ENCODE data around the gene DLL4.

Gene DLL4

DNA sequence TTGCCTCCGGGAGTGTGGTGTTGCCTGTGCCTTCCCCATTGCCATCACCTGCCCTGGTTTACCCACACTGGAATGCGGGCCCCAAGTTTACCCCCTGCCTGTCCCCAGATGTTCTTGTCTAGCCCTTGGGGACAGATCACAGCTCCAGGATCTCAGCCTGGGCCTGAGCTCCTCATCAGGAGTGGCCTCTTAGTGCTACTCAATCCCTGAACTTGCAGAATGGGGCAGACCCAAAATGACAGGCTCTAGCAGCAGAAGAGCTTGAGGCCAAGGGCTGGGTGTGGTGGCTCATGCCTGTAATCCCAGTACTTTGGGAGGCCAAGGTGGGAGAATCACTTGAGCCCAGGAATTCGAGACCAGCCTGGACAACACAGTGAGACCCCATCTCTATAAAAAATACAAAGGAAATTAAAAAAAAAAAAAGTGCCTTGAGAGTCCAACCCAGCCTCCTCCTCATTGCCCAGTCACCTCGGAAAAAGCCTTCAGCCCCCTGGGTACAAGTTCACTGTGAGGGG lies 28.0 kb downstream of the DLL4 start:
- H4K20me1 ChIP-seq (ENCODE audit: control insufficient read depth, insufficient read depth, low read depth, low read length), result no peaks in the 10 kb centered on the region
- no peak overlapping the region for H3K27ac ChIP-seq (ENCODE audit: low read depth, low read length)

DNA sequence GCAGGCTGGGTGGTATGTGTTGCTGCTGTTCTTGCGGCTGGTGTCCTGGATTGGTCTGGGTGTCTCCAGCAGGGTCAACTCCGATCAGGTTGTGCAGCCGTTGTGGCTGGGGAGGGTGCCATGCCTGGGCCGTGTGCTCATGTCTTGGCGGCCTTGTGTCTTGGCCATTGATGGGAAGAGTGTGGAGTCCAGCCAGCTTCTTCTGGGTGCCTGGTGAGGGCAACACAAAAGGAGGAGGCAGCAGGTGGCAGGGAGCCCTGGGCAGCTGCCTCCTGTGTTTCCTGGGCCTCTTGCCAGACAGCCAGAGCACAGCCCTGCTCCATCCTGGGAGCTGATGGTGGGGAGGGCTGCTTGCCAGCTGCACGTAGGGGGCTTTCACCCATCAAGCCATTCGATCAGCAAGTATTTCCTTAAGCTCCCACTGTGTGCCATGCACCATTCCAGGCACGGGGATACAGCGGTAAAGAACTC lies 28.5 kb downstream of the DLL4 start:
- no peak overlapping the region for H3K4me2 ChIP-seq (ENCODE audit: low read length)
- H3K36me3 ChIP-seq (ENCODE audit: control insufficient read depth, low read length), result no peaks in the 10 kb centered on the region
- H4K20me1 ChIP-seq (ENCODE audit: control insufficient read depth, insufficient read depth, low read depth, low read length), result no peaks in the 10 kb centered on the region

More for the DNA sequence above, 28.0 kb downstream of the DLL4 start:
- Histone ChIP-seq H3K9me3 (ENCODE audit: control insufficient read depth, insufficient read depth, low read length) (no peaks in the 10 kb centered on the region), H3K36me3 (ENCODE audit: control insufficient read depth, low read length) (no peaks in the 10 kb centered on the region), H3F3A (ENCODE audit: control insufficient read depth, insufficient read depth) (no peaks in the 10 kb centered on the region), H3K79me2 (ENCODE audit: control insufficient read depth, low read length) (no peaks in the 10 kb centered on the region), H3K4me2 (ENCODE audit: low read length) (no peak overlapping the region), H3K4me3 (ENCODE audit: low read length) (no peak overlapping the region), H3K27me3 (ENCODE audit: control insufficient read depth, low read length) (no peaks in the 10 kb centered on the region), H3K4me1 (ENCODE audit: control insufficient read depth, low read length) (peaks cover 25% of the 10 kb centered on the region), H3K9me2 (replicated peaks; ENCODE audit: control insufficient read depth, low read length) (no peaks in the 10 kb centered on the region)
- TF ChIP-seq EZH2phosphoT487 (IDR thresholded peaks at IDR 0.05; ENCODE audit: borderline replicate concordance, low read length), result no peak
- TF ChIP-seq, protein P1, sequence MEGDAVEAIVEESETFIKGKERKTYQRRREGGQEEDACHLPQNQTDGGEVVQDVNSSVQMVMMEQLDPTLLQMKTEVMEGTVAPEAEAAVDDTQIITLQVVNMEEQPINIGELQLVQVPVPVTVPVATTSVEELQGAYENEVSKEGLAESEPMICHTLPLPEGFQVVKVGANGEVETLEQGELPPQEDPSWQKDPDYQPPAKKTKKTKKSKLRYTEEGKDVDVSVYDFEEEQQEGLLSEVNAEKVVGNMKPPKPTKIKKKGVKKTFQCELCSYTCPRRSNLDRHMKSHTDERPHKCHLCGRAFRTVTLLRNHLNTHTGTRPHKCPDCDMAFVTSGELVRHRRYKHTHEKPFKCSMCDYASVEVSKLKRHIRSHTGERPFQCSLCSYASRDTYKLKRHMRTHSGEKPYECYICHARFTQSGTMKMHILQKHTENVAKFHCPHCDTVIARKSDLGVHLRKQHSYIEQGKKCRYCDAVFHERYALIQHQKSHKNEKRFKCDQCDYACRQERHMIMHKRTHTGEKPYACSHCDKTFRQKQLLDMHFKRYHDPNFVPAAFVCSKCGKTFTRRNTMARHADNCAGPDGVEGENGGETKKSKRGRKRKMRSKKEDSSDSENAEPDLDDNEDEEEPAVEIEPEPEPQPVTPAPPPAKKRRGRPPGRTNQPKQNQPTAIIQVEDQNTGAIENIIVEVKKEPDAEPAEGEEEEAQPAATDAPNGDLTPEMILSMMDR (IDR thresholded peaks at IDR 0.05; ENCODE audit: low read depth, low read length, poor library complexity, severe bottlenecking), result no peak

DNA sequence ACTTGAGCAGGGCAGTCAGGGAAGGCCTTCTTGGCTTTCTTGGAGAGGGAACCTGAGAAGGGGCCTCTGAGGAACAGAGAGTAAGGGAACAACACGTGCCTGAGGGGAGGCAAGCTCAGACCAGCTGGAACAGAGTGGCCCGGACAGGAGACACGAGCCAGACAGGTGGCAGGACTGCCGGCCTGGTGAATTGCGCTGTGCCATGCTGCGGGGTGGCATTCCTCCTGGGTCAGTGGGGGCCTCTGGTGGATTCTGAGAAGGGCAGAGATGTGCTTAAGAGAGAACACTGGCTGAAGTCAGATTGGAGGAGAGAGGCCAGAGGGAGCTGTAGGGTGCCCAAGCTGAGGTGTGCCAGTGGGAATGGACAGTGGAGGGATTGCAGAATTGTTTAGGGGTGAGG lies 29.0 kb downstream of the DLL4 start:
- H3K4me1 ChIP-seq (ENCODE audit: control insufficient read depth, low read length), result peaks cover 18% of the 10 kb centered on the region
- no peaks in the 10 kb centered on the region for H3K36me3 ChIP-seq (ENCODE audit: control insufficient read depth, low read length)
- H4K20me1 ChIP-seq (ENCODE audit: control insufficient read depth, insufficient read depth, low read depth, low read length), result no peaks in the 10 kb centered on the region
- TF ChIP-seq, protein P1 (IDR thresholded peaks at IDR 0.05; ENCODE audit: low read depth, low read length, poor library complexity, severe bottlenecking), result no peak
- no peak for TF ChIP-seq EZH2phosphoT487 (IDR thresholded peaks at IDR 0.05; ENCODE audit: borderline replicate concordance, low read length)
- no peaks in the 10 kb centered on the region for H3K9me3 ChIP-seq (ENCODE audit: control insufficient read depth, insufficient read depth, low read length)
- H3K79me2 ChIP-seq (ENCODE audit: control insufficient read depth, low read length), result no peaks in the 10 kb centered on the region
- H3K27ac ChIP-seq (ENCODE audit: low read depth, low read length), result no peak overlapping the region
- no peaks in the 10 kb centered on the region for H3K9me2 ChIP-seq (replicated peaks; ENCODE audit: control insufficient read depth, low read length)
- no peak overlapping the region for H3K4me2 ChIP-seq (ENCODE audit: low read length)
- no peaks in the 10 kb centered on the region for H3K27me3 ChIP-seq (ENCODE audit: control insufficient read depth, low read length)
- H3F3A ChIP-seq (ENCODE audit: control insufficient read depth, insufficient read depth), result no peaks in the 10 kb centered on the region
- no peak overlapping the region for H3K4me3 ChIP-seq (ENCODE audit: low read length)

More for the DNA sequence above, 28.5 kb downstream of the DLL4 start:
- no peak overlapping the region for H3K27ac ChIP-seq (ENCODE audit: low read depth, low read length)
- no peaks in the 10 kb centered on the region for H3K27me3 ChIP-seq (ENCODE audit: control insufficient read depth, low read length)
- peaks cover 20% of the 10 kb centered on the region for H3K4me1 ChIP-seq (ENCODE audit: control insufficient read depth, low read length)
- H3K4me3 ChIP-seq (ENCODE audit: low read length), result no peak overlapping the region
- H3K9me2 ChIP-seq (replicated peaks; ENCODE audit: control insufficient read depth, low read length), result no peaks in the 10 kb centered on the region
- no peaks in the 10 kb centered on the region for H3K9me3 ChIP-seq (ENCODE audit: control insufficient read depth, insufficient read depth, low read length)
- TF ChIP-seq EZH2phosphoT487 (IDR thresholded peaks at IDR 0.05; ENCODE audit: borderline replicate concordance, low read length), result no peak
- TF ChIP-seq, protein P1 (IDR thresholded peaks at IDR 0.05; ENCODE audit: low read depth, low read length, poor library complexity, severe bottlenecking), result no peak
- no peaks in the 10 kb centered on the region for H3K79me2 ChIP-seq (ENCODE audit: control insufficient read depth, low read length)
- no peaks in the 10 kb centered on the region for H3F3A ChIP-seq (ENCODE audit: control insufficient read depth, insufficient read depth)
